GM21360 (cell line): ENCODE data around the gene GAS5.

Experiments used
- ATAC-seq: cut with Tn5 transposase; IDR thresholded peaks from one replicate; pipeline ENCODE4 v1.9.1; 2021; ENCODE audit warnings: mild to moderate bottlenecking, moderate library complexity; ENCODE audit not compliant: unreplicated experiment

Gene GAS5

GRCh38 chr1:173832748-173833147 lies 35.0 kb downstream of the GAS5 start:
- no peak for ATAC-seq

GRCh38 chr1:173827611-173828010 lies 40.2 kb downstream of the GAS5 start:
- no peak for ATAC-seq

DNA sequence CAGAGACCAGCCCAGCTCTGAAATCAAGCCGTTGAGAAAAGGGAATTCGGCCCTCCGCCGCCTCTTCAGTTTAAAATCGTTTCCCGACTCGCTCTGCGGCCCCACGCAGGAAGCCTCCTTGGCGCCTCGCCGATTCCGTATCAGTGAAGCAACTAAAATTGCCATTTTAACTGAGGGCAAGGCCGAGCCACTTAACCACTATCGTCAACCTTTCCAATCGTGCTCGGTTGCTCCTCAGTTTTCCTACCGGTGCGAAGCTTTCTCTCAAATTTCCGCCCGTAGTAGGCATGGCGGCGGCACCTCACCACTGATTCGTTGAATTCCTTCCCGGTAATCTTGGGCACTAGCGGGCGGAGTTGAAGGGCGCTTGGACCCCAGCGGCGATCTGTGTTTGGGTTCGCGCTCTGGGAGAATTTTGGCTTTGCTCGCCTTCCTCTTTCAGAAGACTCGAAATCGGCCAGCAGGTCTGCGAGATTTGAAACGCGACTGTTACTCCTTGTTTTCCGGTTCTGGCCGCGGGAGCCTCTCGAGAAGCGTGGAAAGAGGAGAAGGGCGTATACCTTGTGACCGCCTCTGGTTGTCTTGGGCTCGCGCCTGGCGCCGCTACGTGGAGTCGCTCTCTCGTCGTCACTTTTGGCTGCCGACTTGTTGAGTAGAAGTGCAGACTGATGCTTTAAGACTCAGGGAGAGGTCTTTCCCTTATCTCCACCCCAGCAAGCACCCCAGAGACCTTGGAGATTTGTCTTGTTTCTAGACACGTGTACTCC lies 43.3 kb downstream of the GAS5 start, which contains the start of the genes CENPL and DARS2:
Gene CENPL (minus strand): TSS at position 569 of the 767 bp plus-strand sequence. CDS start 13,584 bp downstream, outside the sequence.
Gene DARS2 (plus strand): TSS at position 359 of the 767 bp plus-strand sequence. CDS start 557 bp downstream, outside the sequence.
- ATAC-seq: peak; percentile 74

GRCh38 chr1:173823781-173824314 lies 43.9 kb downstream of the GAS5 start:
- peak; percentile 28 for ATAC-seq

- ATAC-seq: no peak
Measured at GRCh38 chr1:173821680-173822079, 46.1 kb downstream of the GAS5 start.

GRCh38 chr1:173818459-173818858 lies 49.3 kb downstream of the GAS5 start:
- ATAC-seq: no peak
